Skeletal muscle tissue (tissue), 4 donors: ENCODE results near the gene MB21D2. TPM values are rescaled to one million over a fixed set of nuclear protein-coding genes. Genes with fewer than 3 reads are reported as not detected.

Experiments used
- H3K27ac ChIP-seq: one replicate; pipeline ENCODE4 v1.7.0; 2013; ENCODE audit warnings: mild to moderate bottlenecking, low read depth, low read length, inconsistent platforms
- H3K27me3 ChIP-seq, 3 donors: one replicate each; pipeline ENCODE4 v1.7.0; 2013; ENCODE audit warnings: low read length in 3 of 3; ENCODE audit not compliant: control insufficient read depth in 3 of 3, insufficient read depth in 3 of 3
- H3K36me3 ChIP-seq, 3 donors: one replicate each; pipeline ENCODE4 v1.7.0; 2013; ENCODE audit warnings: low read length in 3 of 3; ENCODE audit not compliant: control insufficient read depth in 3 of 3, insufficient read depth in 3 of 3
- H3K4me1 ChIP-seq, 3 donors: one replicate each; pipeline ENCODE4 v1.7.0; 2013; ENCODE audit warnings: low read length in 3 of 3, mild to moderate bottlenecking in 3 of 3; ENCODE audit not compliant: control insufficient read depth in 3 of 3, insufficient read depth in 3 of 3
- H3K4me3 ChIP-seq, 3 donors: one replicate each; pipeline ENCODE4 v1.7.0; 2013; ENCODE audit warnings: low read length in 3 of 3
- H3K9ac ChIP-seq, 3 donors: one replicate each; pipeline ENCODE4 v1.7.0; 2013; ENCODE audit warnings: low read length in 3 of 3, mild to moderate bottlenecking in 3 of 3, moderate library complexity in 2 of 3, low read depth in 1 of 3
- H3K9me3 ChIP-seq, 3 donors: one replicate each; pipeline ENCODE4 v1.7.0; 2013; ENCODE audit warnings: low read length in 3 of 3; ENCODE audit not compliant: control insufficient read depth in 3 of 3
- total RNA-seq: library from RNA; depleted of rRNA; stranded (reverse); fragments of >200 nt; gene quantifications from one replicate; pipeline ENCODE4 v1.2.3, GENCODE V29; 2014
- donor health status: Osteomylitis.

The MB21D2 gene
- total RNA-seq, 1 donor from 2014 or later: 24.0 TPM

GRCh38 chr3:192842711-192843110, 74.9 kb downstream of the MB21D2 start:
- Histone ChIP-seq H3K9ac (no peak overlapping the region), H3K9me3 (no peaks in the 10 kb centered on the region), H3K27me3 (no peaks in the 10 kb centered on the region)

GRCh38 chr3:192842138-192842537, 75.5 kb downstream of the MB21D2 start:
- H3K9me3 ChIP-seq: no peaks in the 10 kb centered on the region
- no peaks in the 10 kb centered on the region for H3K27me3 ChIP-seq
- H3K9ac ChIP-seq: no peak overlapping the region
- H3K36me3 ChIP-seq: no peaks in the 10 kb centered on the region
- no peak overlapping the region for H3K27ac ChIP-seq
- no peak overlapping the region for H3K4me3 ChIP-seq
- H3K4me1 ChIP-seq: peaks cover 0 to 21% (median 13%) of the 10 kb centered on the region in 3 donors

More at GRCh38 chr3:192842711-192843110, 74.9 kb downstream of the MB21D2 start:
- no peaks in the 10 kb centered on the region for H3K36me3 ChIP-seq
- no peak overlapping the region for H3K27ac ChIP-seq
- peaks cover 0 to 21% (median 13%) of the 10 kb centered on the region in 3 donors for H3K4me1 ChIP-seq
- no peak overlapping the region for H3K4me3 ChIP-seq

- no peaks in the 10 kb centered on the region for H3K9me3 ChIP-seq
- no peak overlapping the region for H3K9ac ChIP-seq
- H3K27me3 ChIP-seq: no peaks in the 10 kb centered on the region
- H3K4me3 ChIP-seq: no peak overlapping the region
- no peaks in the 10 kb centered on the region for H3K36me3 ChIP-seq
- no peak overlapping the region for H3K27ac ChIP-seq
- peaks cover 0 to 21% (median 13%) of the 10 kb centered on the region in 3 donors for H3K4me1 ChIP-seq
Measured at GRCh38 chr3:192841428-192841827, 76.2 kb downstream of the MB21D2 start.

- Histone ChIP-seq H3K9ac (no peak overlapping the region), H3K27me3 (no peaks in the 10 kb centered on the region), H3K4me1 (peaks cover 3 to 29% (median 16%) of the 10 kb centered on the region in 3 donors), H3K27ac (no peak overlapping the region), H3K9me3 (no peaks in the 10 kb centered on the region), H3K36me3 (no peaks in the 10 kb centered on the region), H3K4me3 (no peak overlapping the region)
Measured at GRCh38 chr3:192840143-192840836, 77.4 kb downstream of the MB21D2 start.

- Histone ChIP-seq H3K9me3 (no peaks in the 10 kb centered on the region), H3K27ac (no peak overlapping the region), H3K4me1 (peaks cover 9 to 19% (median 15%) of the 10 kb centered on the region in 3 donors), H3K36me3 (no peaks in the 10 kb centered on the region), H3K9ac (no peak overlapping the region), H3K4me3 (no peak overlapping the region), H3K27me3 (no peaks in the 10 kb centered on the region)
Measured at GRCh38 chr3:192835818-192836815, 81.5 kb downstream of the MB21D2 start.

- H3K36me3 ChIP-seq: no peaks in the 10 kb centered on the region
- H3K27me3 ChIP-seq: no peaks in the 10 kb centered on the region
- no peak overlapping the region for H3K9ac ChIP-seq
- H3K4me1 ChIP-seq: peaks cover 12 to 29% (median 19%) of the 10 kb centered on the region in 3 donors
- H3K27ac ChIP-seq: no peak overlapping the region
- no peak overlapping the region for H3K4me3 ChIP-seq
- no peaks in the 10 kb centered on the region for H3K9me3 ChIP-seq
Measured at GRCh38 chr3:192834428-192834827, 83.2 kb downstream of the MB21D2 start.

- H3K4me1 ChIP-seq: peaks cover 12 to 29% (median 19%) of the 10 kb centered on the region in 3 donors
Measured at GRCh38 chr3:192833177-192833890, 84.3 kb downstream of the MB21D2 start.

GRCh38 chr3:192831801-192832347, 85.8 kb downstream of the MB21D2 start:
- Histone ChIP-seq H3K4me3 (no peak overlapping the region), H3K27ac (no peak overlapping the region), H3K4me1 (peaks cover 14 to 29% (median 19%) of the 10 kb centered on the region in 3 donors), H3K9ac (no peak overlapping the region), H3K36me3 (no peaks in the 10 kb centered on the region), H3K27me3 (no peaks in the 10 kb centered on the region), H3K9me3 (no peaks in the 10 kb centered on the region)

More at GRCh38 chr3:192833177-192833890, 84.3 kb downstream of the MB21D2 start:
- H3K36me3 ChIP-seq: no peaks in the 10 kb centered on the region
- no peaks in the 10 kb centered on the region for H3K27me3 ChIP-seq
- no peaks in the 10 kb centered on the region for H3K9me3 ChIP-seq
- H3K27ac ChIP-seq: no peak overlapping the region
- H3K4me3 ChIP-seq: no peak overlapping the region
- H3K9ac ChIP-seq: no peak overlapping the region

GRCh38 chr3:192831111-192831644, 86.5 kb downstream of the MB21D2 start:
- no peak overlapping the region for H3K4me3 ChIP-seq
- no peaks in the 10 kb centered on the region for H3K36me3 ChIP-seq
- H3K27ac ChIP-seq: no peak overlapping the region
- no peaks in the 10 kb centered on the region for H3K27me3 ChIP-seq
- no peak overlapping the region for H3K9ac ChIP-seq
- peaks cover 14 to 31% (median 19%) of the 10 kb centered on the region in 3 donors for H3K4me1 ChIP-seq
- H3K9me3 ChIP-seq: no peaks in the 10 kb centered on the region
